Neural crest cell (in vitro differentiated cells): Measurements from ENCODE around the gene YIF1A. TPM values are rescaled to one million over a fixed set of nuclear protein-coding genes. Genes with fewer than 3 reads are reported as not detected.

Experiments used
- DNase-seq: peaks from one replicate; pipeline ENCODE4 v3.0.0; 2021; ENCODE audit warnings: low read depth, mixed read lengths, low spot score
- H3K27ac Mint-ChIP-seq: one replicate; pipeline ENCODE4 v1.8.0; 2021; ENCODE audit warnings: mild to moderate bottlenecking, mixed read lengths; ENCODE audit not compliant: unreplicated experiment
- H3K27me3 Mint-ChIP-seq: 2 replicates; pipeline ENCODE4 v1.8.0; 2021; ENCODE audit warnings: low read depth, mild to moderate bottlenecking, mixed read lengths
- H3K36me3 Mint-ChIP-seq: 2 replicates; pipeline ENCODE4 v1.8.0; 2021; ENCODE audit warnings: low read depth, mild to moderate bottlenecking, mixed read lengths
- H3K4me1 Mint-ChIP-seq: 2 replicates; pipeline ENCODE4 v1.8.0; 2021; ENCODE audit warnings: mixed read lengths
- H3K4me3 Mint-ChIP-seq: one replicate; pipeline ENCODE4 v1.8.0; 2021; ENCODE audit warnings: mild to moderate bottlenecking, mixed read lengths
- H3K9me3 Mint-ChIP-seq: 2 replicates; pipeline ENCODE4 v1.8.0; 2021; ENCODE audit warnings: mixed read lengths
- total RNA-seq: library from RNA; stranded (reverse); gene quantifications from 2 replicates; pipeline ENCODE4 v1.2.1, GENCODE V29; 2021
- TF ChIP-seq, protein P1 (sequence below): fragments of 200-600 bp; sonication (generic); conservative IDR thresholded peaks from 2 replicates; pipeline ENCODE4 v1.5.0; 2021; ENCODE audit warnings: antibody characterized with exemption, mild to moderate bottlenecking

The YIF1A gene
- total RNA-seq, 1 donor from 2014 or later = 60.9 TPM

DNA sequence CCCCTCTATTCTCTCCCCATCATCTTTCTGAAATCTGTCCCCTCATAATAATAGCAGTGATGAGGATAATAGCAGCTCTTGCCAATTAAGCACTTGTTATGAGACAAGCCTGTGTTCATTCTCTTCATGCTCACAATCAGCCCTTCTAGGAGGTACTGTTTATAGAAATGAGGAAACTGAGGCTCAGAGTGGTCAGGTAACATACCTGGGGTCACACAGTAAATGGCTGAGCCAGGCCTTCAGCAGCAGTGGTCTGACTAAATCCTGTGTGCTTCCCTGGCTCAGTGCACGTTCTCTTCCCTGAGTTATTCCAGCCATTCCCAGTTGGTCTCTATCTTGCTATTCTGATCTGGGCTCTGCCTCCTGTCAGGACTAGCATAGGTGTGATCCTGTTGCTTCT, 14.7 kb downstream of the YIF1A start:
- Mint-ChIP-seq H3K27me3 (peaks cover 11% of the 10 kb centered on the region), H3K36me3 (peaks cover 5% of the 10 kb centered on the region), H3K4me3 (peak overlapping the region; percentile 59), H3K9me3 (no peaks in the 10 kb centered on the region), H3K27ac (no peak overlapping the region), H3K4me1 (peaks cover 16% of the 10 kb centered on the region)
- DNase-seq = no peak
- TF ChIP-seq, protein P1, sequence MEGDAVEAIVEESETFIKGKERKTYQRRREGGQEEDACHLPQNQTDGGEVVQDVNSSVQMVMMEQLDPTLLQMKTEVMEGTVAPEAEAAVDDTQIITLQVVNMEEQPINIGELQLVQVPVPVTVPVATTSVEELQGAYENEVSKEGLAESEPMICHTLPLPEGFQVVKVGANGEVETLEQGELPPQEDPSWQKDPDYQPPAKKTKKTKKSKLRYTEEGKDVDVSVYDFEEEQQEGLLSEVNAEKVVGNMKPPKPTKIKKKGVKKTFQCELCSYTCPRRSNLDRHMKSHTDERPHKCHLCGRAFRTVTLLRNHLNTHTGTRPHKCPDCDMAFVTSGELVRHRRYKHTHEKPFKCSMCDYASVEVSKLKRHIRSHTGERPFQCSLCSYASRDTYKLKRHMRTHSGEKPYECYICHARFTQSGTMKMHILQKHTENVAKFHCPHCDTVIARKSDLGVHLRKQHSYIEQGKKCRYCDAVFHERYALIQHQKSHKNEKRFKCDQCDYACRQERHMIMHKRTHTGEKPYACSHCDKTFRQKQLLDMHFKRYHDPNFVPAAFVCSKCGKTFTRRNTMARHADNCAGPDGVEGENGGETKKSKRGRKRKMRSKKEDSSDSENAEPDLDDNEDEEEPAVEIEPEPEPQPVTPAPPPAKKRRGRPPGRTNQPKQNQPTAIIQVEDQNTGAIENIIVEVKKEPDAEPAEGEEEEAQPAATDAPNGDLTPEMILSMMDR = no peak

GRCh38 chr11:66272596-66272995, 16.3 kb downstream of the YIF1A start:
- DNase-seq = no peak
- Mint-ChIP-seq H3K36me3 (peaks cover 5% of the 10 kb centered on the region), H3K4me3 (peak overlapping the region; percentile 74), H3K27me3 (peaks cover 10% of the 10 kb centered on the region), H3K9me3 (no peaks in the 10 kb centered on the region), H3K27ac (no peak overlapping the region), H3K4me1 (peaks cover 17% of the 10 kb centered on the region)
- TF ChIP-seq, protein P1 = no peak

GRCh38 chr11:66271816-66272215, 17.1 kb downstream of the YIF1A start:
- Mint-ChIP-seq H3K4me3 (peak overlapping the region; percentile 75), H3K27me3 (peaks cover 5% of the 10 kb centered on the region), H3K9me3 (no peaks in the 10 kb centered on the region), H3K27ac (no peak overlapping the region), H3K4me1 (peaks cover 24% of the 10 kb centered on the region), H3K36me3 (peaks cover 5% of the 10 kb centered on the region)
- TF ChIP-seq, protein P1 = no peak
- no peak for DNase-seq

GRCh38 chr11:66268952-66269905, 19.7 kb downstream of the YIF1A start:
- TF ChIP-seq, protein P1 = peak; percentile 46
- Mint-ChIP-seq H3K27me3 (peaks cover 5% of the 10 kb centered on the region), H3K36me3 (peaks cover 9% of the 10 kb centered on the region), H3K4me1 (peaks cover 25% of the 10 kb centered on the region), H3K9me3 (no peaks in the 10 kb centered on the region), H3K27ac (peak overlapping the region; percentile 92), H3K4me3 (peak overlapping the region; percentile 93)
- no peak for DNase-seq

DNA sequence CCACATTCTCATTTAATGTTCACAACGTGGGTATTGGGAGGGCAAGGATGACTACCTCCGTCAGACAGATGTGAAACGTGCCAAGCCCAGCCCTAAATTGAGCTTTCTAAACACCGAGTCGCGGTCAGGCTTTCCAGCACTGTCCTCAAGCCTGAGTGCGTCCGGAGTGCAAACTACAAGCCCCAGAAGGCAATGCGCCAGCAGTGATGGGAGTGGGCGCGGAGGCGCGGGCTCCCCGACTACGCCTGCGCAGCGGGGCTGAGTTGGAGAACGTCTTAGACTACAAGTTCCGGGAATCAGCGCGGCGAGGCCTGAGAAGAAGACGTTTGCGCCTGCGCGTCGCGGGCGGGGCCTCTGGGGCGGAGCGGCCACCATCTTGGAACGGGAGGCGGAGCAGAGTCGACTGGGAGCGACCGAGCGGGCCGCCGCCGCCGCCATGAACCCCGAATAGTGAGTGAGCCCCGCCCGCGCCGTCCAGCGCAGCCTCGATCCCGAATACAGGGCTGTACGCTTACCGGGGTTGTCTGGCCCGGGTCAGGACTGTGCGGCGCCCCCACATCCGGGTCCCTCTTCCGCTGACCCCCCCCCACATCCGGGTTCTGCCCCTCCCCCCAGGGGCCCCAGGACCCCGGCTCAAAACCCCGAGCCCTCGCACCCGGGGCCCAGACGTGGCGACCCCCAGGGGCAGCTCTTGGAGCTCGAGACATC, 20.5 kb downstream of the YIF1A start, which contains the start of gene RAB1B:
TSS of gene RAB1B (plus strand) at position 396 of the 708 bp plus-strand sequence. CDS start at position 437, 41 bp downstream.
- Mint-ChIP-seq H3K27me3 (peaks cover 5% of the 10 kb centered on the region), H3K4me1 (peaks cover 25% of the 10 kb centered on the region), H3K27ac (peak within 1 kb of the TSS; percentile 97), H3K4me3 (peak within 1 kb of the TSS; percentile 93), H3K9me3 (no peaks in the 10 kb centered on the region), H3K36me3 (peaks cover 9% of the 10 kb centered on the region)
- peak; percentile 100 for DNase-seq
- TF ChIP-seq, protein P1 = no peak
